Stimulated activated CD8-positive, alpha-beta memory T cell treated with anti-CD3 and anti-CD28 coated beads, Interleukin-7, amount 100 ng/mL, for 1 hour (primary cell): ENCODE data around the gene ZDHHC9.
A peak's percentile ranks its signal among the peaks of the same experiment; 100 is the strongest.
"Not testable (repeated sequence)": the region's sequence is repeated elsewhere in the genome, so short reads cannot be mapped to it uniquely, and the experiment has no call there.

Source experiments
- DNase-seq, 2 donors: peaks; one replicate each; pipeline ENCODE4 v3.0.0-alpha.2; 2020; ENCODE audit warnings: low read depth in 2 of 2

The ZDHHC9 gene

DNA sequence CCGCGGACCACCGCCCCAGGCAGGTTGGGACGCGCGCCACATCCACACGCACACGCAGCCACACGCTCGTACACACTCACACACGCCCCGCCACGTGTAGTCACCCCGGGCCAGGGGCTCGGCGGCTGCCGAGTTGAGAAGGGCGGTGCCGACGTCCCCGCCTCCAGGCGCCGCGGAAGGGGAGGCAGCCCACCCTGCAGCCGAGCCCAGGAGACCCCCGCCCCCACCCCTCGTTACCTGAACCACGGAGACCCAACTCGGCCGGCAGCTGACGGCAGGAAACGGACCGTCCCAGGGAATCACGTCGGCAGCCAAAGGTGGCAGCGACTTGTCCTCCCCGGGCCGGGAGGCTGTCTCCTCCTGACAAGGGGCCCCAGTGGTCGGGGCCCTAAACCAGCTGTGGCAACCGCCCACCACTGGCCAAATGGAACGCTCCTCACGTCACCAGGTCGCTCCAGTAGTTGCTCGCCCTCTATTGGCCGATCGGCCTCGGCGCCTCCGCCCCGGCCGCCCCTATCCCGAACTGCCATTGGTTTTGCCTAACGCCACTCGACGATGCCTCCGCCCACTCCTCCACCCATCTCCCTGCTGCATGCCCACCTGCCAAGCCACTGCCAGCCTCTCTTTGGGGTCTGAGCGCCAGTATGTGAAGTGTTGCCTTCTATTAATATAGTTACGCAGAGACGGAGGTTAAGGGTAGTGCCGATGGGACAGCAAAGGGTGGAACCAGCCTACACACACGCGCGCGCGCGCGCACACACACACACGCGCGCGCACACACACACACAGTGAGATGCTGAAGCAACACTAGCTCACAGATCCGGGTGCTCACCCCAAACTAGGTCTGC, at the start of gene ZDHHC9:
Gene ZDHHC9, minus strand, starts transcription at position 428 of the 848 bp plus-strand sequence. CDS start 1,941 bp downstream, outside the sequence.
- DNase-seq = peak; percentile 66 to 72

DNA sequence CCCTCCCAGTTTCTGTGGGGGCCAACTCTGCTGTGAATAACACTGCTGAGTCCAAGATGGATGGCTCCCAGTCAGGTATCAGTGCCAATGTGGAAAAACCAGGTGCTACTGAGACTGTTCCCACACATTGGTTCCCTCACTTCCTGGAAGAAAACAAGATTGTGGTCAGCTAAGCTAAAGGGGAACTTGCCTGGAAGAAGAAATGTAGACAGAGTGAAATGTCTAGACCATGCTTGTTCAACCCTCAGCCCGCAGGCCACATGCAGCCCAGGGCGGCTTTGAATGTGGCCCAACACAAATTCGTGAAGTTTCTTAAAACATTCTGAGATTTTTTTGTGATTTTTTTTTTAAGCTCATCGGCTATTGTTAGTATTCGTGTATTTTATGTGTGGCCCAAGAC, 33.7 kb upstream of the ZDHHC9 start:
- DNase-seq = no peak

GRCh38 chrX:129876771-129877305, 33.2 kb upstream of the ZDHHC9 start:
- no peak for DNase-seq

GRCh38 chrX:129875669-129876068, 32.0 kb upstream of the ZDHHC9 start:
- no peak for DNase-seq

DNA sequence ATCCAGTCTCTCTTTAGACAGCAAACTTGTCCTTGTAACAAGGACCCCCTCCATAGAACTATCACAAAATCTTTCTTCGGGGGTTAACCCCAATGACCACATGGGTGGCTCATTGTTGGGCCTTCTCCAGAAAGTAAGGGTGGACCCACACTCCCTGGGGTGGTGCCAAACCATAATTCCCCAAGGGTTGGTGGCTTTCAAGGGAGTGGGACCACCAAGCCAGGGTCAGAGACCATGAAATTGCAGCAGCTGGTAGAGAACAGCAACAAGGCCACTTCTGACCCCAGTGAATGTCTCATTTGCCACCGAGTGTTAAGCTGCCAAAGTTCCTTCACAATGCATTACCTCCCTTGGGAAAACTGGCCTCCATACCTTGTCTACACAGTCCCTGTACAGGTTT, 28.8 kb upstream of the ZDHHC9 start:
- DNase-seq = no peak

DNA sequence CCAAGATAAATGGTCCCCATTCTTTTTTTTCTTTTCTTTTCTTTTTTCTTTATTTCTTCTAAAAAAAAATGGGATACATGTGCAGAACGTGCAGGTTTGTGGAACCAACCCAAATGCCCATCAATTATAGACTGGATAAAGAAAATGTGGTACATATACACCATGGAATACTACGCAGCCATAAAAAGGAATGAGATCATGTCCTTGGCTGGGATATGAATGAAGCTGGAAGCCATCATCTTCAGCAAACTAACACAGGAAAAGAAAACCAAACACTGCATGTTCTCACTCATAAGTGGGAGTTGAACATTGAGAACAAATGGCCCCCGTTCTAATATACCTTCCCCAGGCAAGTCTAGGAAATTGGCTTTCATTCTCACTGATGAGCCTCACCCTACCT, 22.6 kb upstream of the ZDHHC9 start:
- DNase-seq = not testable (repeated sequence)

DNA sequence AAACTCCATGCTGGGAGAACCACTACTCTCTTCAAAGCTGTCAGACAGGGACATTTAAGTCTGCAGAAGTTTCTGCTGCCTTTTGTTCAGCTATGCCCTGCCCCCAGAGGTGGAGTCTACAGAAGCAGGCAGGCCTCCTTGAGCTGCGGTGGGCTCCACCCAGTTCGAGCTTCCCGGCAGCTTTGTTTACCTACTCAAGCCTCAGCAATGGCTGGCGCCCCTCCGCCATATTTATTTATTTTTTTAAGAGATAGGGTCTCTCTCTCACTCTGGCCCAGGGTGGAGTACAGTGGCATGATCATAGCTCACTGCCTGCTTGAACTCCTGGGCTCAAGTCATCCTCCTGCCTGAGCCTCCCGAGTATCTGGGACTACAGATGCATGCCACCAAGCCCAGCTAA, 15.4 kb upstream of the ZDHHC9 start:
- not testable (repeated sequence) for DNase-seq

GRCh38 chrX:129851825-129852224, 8.1 kb upstream of the ZDHHC9 start:
- DNase-seq = not testable (repeated sequence)

- DNase-seq = no peak
Measured at GRCh38 chrX:129846716-129847115, 3.0 kb upstream of the ZDHHC9 start.

- no peak for DNase-seq
Measured at GRCh38 chrX:129845616-129846190, 2.0 kb upstream of the ZDHHC9 start.

DNA sequence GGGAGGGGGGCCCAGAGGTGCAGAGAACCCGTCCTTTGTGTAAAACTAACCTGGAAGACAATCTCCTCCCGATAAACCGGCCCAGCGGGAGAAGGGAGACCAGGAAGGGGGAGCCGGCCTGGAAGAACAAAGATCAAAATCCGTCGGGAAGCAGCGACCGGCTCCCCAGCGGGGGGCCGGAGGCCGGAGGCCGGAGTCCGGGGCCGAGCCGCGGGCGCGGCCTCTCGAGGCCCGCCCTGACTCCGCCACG, 552 bp downstream of the ZDHHC9 start:
- DNase-seq = no peak

DNA sequence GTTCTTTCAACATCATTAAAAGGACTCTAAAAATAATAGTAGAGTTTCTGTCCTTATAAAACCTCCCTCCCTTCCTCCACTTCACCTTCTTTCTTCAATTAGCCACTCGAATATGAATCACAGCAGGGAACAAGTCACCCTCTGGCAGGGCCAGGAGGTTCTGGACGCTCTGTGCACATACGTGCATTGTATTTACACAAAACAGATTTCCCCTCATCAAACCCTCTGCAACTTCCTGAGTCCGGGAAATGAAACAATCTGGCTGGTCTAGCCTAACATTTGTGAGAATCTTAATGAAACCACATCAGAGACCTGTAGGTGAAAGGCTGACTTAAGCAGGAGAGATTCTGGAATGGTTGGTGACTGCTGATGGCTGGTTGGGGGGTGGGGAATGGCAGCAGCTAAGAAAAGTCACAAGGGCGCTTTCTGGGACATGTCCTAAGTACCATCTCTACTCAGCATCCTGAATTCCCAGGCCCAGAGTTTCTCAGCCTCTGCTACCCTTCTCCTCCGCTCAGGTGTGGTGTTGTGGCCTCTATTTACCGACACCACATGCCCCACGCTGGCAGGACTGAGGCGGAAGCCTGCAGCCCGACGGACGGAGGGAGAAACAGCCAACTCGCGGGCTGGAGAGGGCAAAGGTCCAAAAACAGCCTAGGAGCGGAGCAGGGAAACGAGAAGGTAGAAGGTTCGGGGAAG, 1.0 kb downstream of the ZDHHC9 start:
- no peak for DNase-seq

GRCh38 chrX:129840344-129840743, 3.3 kb downstream of the ZDHHC9 start:
- no peak for DNase-seq

DNA sequence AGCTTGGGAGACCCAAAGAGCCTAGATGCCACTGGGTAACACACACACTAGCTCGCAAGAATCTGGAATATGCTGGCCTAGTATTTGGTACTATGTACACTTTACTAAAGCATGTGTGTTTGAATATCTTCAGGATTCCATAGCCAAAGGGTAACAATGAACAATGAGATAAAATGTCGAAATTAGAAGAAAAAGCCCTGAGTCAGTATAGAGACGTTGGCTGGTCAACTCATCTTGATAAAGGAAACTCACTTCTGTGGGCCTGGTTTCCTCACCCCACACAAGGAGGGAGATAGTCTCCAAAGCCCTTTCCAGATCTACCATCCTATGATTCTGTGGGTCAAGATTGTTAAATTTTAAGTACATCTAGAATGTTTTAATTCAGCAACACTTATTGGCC, 6.9 kb downstream of the ZDHHC9 start:
- no peak for DNase-seq

DNA sequence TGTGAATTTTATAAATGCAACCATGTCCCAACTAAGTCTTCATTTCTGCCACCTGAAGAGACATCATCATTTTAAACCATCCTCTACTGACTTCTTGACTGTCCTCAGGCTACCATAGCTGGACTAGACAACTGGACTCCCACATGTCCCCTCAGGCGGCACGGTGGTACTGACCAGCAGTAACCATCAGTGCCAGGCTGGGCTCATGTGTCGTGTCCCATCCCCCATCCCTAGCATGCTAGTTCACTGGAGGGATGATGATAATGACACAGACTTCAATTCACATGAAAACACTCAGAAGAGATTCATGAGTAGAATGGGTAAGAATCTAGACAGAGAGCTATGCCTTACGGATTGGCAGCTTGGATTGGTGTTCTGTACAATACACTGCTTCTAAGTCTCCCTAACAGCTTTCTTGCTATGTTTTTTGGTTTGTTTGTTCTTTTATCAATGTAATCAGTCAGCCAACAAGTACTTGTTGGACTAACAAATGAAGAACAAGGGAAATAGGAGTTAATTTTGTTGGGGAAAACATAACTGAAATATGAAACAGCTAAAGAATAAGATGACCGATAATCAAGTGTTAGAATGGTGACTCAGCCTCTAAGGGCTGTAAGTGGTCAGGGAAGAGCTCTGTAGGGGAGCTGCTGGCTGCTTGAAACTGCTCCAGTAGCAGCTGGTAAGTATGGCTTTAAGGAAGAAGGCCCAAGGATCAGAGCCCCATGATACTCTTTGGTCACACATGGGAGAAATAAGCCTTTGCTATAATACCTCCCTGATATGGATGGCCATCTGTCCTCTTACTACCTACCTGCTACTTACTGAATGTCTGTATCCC, 10.3 kb downstream of the ZDHHC9 start:
- no peak for DNase-seq

GRCh38 chrX:129831091-129831885, 12.4 kb downstream of the ZDHHC9 start:
- no peak for DNase-seq

DNA sequence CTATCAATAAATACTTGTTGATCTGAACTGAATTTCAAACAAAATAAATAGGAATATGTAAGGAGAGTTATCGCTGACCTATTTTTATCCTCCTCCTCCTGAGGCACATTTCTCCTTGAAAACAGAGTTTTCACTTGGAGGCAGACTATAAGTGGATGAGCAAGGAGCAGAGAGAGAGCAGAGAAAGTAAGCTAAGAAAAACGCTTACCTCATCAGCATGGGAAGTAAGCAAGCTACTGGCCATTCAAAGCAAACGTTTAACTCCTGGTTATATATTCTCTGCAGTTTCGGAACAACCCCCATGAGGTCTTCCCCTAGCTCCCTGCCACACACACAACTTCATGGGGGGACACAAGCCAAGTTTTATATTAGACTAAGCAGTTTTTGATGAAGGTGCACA, 13.2 kb downstream of the ZDHHC9 start:
- DNase-seq = no peak

DNA sequence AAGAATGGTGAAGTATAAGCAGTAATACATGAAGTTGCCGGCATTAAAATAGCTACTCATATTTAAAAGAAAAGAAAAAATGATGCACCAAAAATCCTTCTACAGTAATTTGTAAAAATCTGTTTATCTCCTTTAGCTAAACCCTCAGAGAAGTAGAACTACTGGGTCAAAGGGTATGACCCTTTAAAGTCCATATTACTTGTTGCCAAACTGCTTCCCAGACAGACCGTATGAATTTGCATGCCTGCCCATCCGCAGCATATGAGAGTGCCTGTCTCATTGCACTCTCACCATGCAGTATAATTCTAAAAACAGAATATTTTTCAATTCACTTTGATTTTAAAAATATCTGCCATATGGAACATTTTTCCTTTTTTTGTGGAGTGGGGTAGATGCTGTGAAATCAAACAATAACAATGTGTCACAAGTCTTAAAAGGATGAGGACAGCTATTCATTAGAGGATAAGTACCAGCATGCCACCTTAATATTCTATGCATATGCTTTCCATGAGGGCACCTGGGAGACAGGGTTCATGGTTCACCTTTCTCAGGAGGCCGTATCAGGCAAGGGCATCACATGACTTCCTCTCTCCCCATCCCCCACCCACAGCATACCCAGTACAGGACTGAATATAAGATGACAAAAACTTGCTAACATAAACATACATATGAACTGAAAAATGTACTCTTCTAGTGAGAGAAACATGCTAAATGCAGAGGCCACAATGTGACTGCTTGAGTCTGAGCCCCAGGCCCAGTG, 17.8 kb downstream of the ZDHHC9 start:
- DNase-seq = no peak

DNA sequence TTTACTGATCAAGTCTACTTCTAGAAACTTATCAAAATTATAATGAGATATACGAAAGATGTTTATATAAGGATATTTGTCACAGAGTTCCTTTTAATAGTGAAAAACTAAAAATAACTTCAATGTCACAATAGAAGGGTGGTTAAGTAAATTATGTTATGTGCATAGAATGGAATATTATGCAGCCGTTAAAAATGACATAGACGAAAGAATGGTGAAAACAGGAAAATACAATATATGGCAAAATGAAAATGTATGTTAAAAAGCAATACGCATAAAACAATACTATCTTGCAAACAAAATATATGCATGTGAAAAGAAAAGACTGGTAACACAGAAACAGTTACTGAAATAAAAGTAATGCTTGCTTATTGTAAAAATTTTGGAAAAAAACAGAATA, 19.1 kb downstream of the ZDHHC9 start:
- no peak for DNase-seq

GRCh38 chrX:129823522-129823921, 20.2 kb downstream of the ZDHHC9 start:
- DNase-seq = no peak
